Erythroblast (primary cell): ENCODE results near the gene RASSF3.

Source experiments
- GATA1 ChIP-seq: IDR thresholded peaks from 2 replicates; pipeline ENCODE4 v1.6.1; 2011; ENCODE audit warnings: low read depth, mild to moderate bottlenecking, control low read depth, low read length, moderate library complexity
- POLR2A ChIP-seq: IDR thresholded peaks from 2 replicates; pipeline ENCODE4 v1.6.1; 2011; ENCODE audit warnings: mild to moderate bottlenecking, low read length

DNA sequence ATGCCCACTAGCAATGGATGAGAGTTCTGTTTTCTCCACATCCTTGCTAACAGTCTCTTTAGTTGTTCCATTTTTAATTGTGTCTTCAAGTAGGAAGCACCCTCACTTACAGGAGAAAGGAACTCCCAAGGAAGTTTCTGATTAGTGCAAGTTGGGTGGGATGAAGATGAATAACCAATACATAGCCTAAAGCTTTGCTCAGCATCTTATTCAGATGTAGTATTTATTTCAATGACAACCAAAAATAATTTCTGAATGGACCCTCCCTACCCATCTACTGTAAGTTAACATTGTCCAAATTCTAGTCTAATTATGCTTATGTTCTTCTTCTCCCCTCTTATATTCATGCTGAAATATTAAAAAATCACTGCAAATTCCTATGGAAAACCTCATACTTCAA, 36.0 kb downstream of the RASSF3 start:
- TF ChIP-seq POLR2A: no peak
- TF ChIP-seq GATA1: no peak
